GM18907 (cell line): Measurements from ENCODE around the gene PAH.
A peak's percentile ranks its signal among the peaks of the same experiment; 100 is the strongest.
"Not testable (repeated sequence)": the region's sequence is repeated elsewhere in the genome, so short reads cannot be mapped to it uniquely, and the experiment has no call there.

Experiments used
- ATAC-seq: cut with Tn5 transposase; IDR thresholded peaks from one replicate; pipeline ENCODE4 v1.9.1; 2021; ENCODE audit warnings: mild to moderate bottlenecking, moderate library complexity; ENCODE audit not compliant: unreplicated experiment

Gene PAH

GRCh38 chr12:102833687-102834441, 83.2 kb downstream of the PAH start:
- ATAC-seq: no peak

- not testable (repeated sequence) for ATAC-seq
Observed at GRCh38 chr12:102832826-102833225, 84.2 kb downstream of the PAH start.

GRCh38 chr12:102824218-102824835, 92.7 kb downstream of the PAH start:
- no peak for ATAC-seq

GRCh38 chr12:102821149-102821548, 95.9 kb downstream of the PAH start:
- ATAC-seq: no peak

- peak; percentile 51 for ATAC-seq
Observed at GRCh38 chr12:102816816-102817434, 100.1 kb downstream of the PAH start.

GRCh38 chr12:102814691-102815367, 102.2 kb downstream of the PAH start:
- ATAC-seq: no peak

- ATAC-seq: no peak
Observed at GRCh38 chr12:102812344-102812743, 104.7 kb downstream of the PAH start.

GRCh38 chr12:102811110-102811737, 105.8 kb downstream of the PAH start:
- no peak for ATAC-seq

- no peak for ATAC-seq
Observed at GRCh38 chr12:102808412-102808811, 108.6 kb downstream of the PAH start.

- no peak for ATAC-seq
Observed at GRCh38 chr12:102806592-102806991, 110.5 kb downstream of the PAH start.

GRCh38 chr12:102806110-102806509, 110.9 kb downstream of the PAH start:
- no peak for ATAC-seq

GRCh38 chr12:102800565-102800964, 116.5 kb downstream of the PAH start:
- ATAC-seq: no peak

GRCh38 chr12:102799229-102799628, 117.8 kb downstream of the PAH start:
- ATAC-seq: no peak

GRCh38 chr12:102797528-102797927, 119.5 kb downstream of the PAH start:
- no peak for ATAC-seq

GRCh38 chr12:102793921-102794320, 123.1 kb downstream of the PAH start:
- no peak for ATAC-seq
